Pancreas (tissue), 10 donors: Measurements from ENCODE around the gene NSD1. TPM values are rescaled to one million over a fixed set of nuclear protein-coding genes. Genes with fewer than 3 reads are reported as not detected.

Source experiments
- ATAC-seq, 4 donors: fragments of 200-7000 bp; cut with Tn5 transposase; one replicate each; pipeline versions ENCODE4 v1.8.0 to v1.9.1; 2020; ENCODE audit warnings: mild to moderate bottlenecking in 4 of 4, moderate library complexity in 4 of 4
- DNase-seq, 6 donors: peaks; one replicate each; pipeline ENCODE4 v3.0.0-alpha.2; 2020
- FAIRE-seq: peaks from 2 replicates; lab custom pipeline; 2012; peaks lifted over from hg19 to GRCh38; lab: Jason Lieb, UNC
- H3K27ac ChIP-seq, 4 donors: fragments of 200-600 bp; sonication (generic); 1 replicate in 3 of 4; 2 replicates in 1 of 4; pipeline versions ENCODE4 v1.5.0 to v1.8.0; 2020
- H3K27me3 ChIP-seq, 4 donors: fragments of 200-600 bp; one replicate each; pipeline ENCODE4 v1.8.0; 2021
- H3K36me3 ChIP-seq, 3 donors: fragments of 200-600 bp; sonication (generic) in 1 of 3; one replicate each; pipeline versions ENCODE4 v1.5.0 to v1.8.0; 2020 to 2021
- H3K4me1 ChIP-seq, 3 donors: fragments of 200-600 bp; one replicate each; pipeline ENCODE4 v1.8.0; 2021
- H3K4me3 ChIP-seq, 4 donors: fragments of 200-600 bp; sonication (generic) in 2 of 4; one replicate each; pipeline versions ENCODE4 v1.5.0 to v1.8.0; 2020 to 2021
- H3K9me3 ChIP-seq, 4 donors: fragments of 200-600 bp; one replicate each; pipeline ENCODE4 v1.8.0; 2021
- CTCF ChIP-seq, 4 donors: fragments of 200-600 bp; sonication (generic) in 3 of 4; IDR thresholded peaks; one replicate each; pipeline versions ENCODE4 v1.5.0 to v1.8.0; 2021; ENCODE audit warnings: antibody characterized with exemption in 4 of 4
- WGBS, 2 donors: extraction: QIAGEN DNeasy Blood & Tissue Kit; methylation state at CpG; one replicate each; pipeline ENCODE4 v1.1.7; 2013; 5-methylcytosine and 5-hydroxymethylcytosine counted together
- intact Hi-C, 3 donors: fragments of 100-400 bp; cut with DNase I; formaldehyde crosslinking; loops; one replicate each; pipeline versions ENCODE4 v1.11.1 to v1.14.2; 2022
- polyA plus RNA-seq, 2 donors: library from polyadenylated mRNA; stranded (reverse); fragments of 200-250 nt; gene quantifications; one replicate each; pipeline ENCODE4 v1.2.3, GENCODE V29; 2013
- total RNA-seq, 6 donors: library from RNA; stranded (reverse); fragmentation: NEBNext Ultra II Directional in 4 of 6; extraction: Animal tissue kit (Norgen Biotek cat#: 25700) in 4 of 6; gene quantifications; one replicate each; pipeline versions ENCODE4 v1.2.1 to v1.2.4, GENCODE V29; 2021 to 2023
- donor health status: healthy with polysubstance abuse.
- donor health status: DM: no; HTN: no; CAD: no; lungs with moderate emphysema.
- donor health status: DM: no; HTN: no; CAD: no.
- donor health status: control.
- donor health status: control.
- donor health status: Bipolar disorder and iron deficiency.
- donor health status: DM: yes; HTN: yes; CAD: no.
- donor health status: DM: no; HTN: no; CAD: no.
- donor health status: DM: no; HTN: no; CAD: no.
- donor health status: DM: yes; HTN: yes; CAD: no.

The NSD1 gene
- total and polyA plus RNA-seq, 8 donors: 6.9 to 51.2 (median 33.5) TPM

- Histone ChIP-seq H3K27me3 (no peaks in the 10 kb centered on the region), H3K4me3 (no peak overlapping the region), H3K27ac (no peak overlapping the region), H3K4me1 (peaks cover 11 to 13% (median 12%) of the 10 kb centered on the region in 3 donors), H3K9me3 (no peaks in the 10 kb centered on the region), H3K36me3 (peaks cover 0 to 3% (median 0%) of the 10 kb centered on the region in 3 donors)
- ATAC-seq (no peak), DNase-seq (peak in 1 of 6 donors; percentile 7), FAIRE-seq (no peak)
- TF ChIP-seq CTCF (IDR thresholded peaks at IDR 0.05): no peak
- intact Hi-C loops: loop anchor here in 1 of 3 donors (10.0 kb wide), 1 partner anchor 164 kb away; no protein-coding TSS in a partner anchor
- WGBS, 2 donors: 35 to 43% methylated on average over 2 of the region's 2 CpGs
These were observed 2.6 kb upstream of the NSD1 start for GRCh38 chr5:177131019-177131320.

GRCh38 chr5:177131352-177132135 is 2.0 kb upstream of the NSD1 start:
- H3K4me1 ChIP-seq: peaks cover 12 to 19% (median 18%) of the 10 kb centered on the region in 3 donors
- H3K27me3 ChIP-seq: no peaks in the 10 kb centered on the region
- WGBS, 2 donors: 79 to 83% methylated on average over 31 of the region's 31 CpGs
- no peak for FAIRE-seq
- H3K36me3 ChIP-seq: peaks cover 0 to 8% (median 0%) of the 10 kb centered on the region in 3 donors
- H3K27ac ChIP-seq: no peak overlapping the region
- no peaks in the 10 kb centered on the region for H3K9me3 ChIP-seq
- intact Hi-C loops: loop anchor here in 1 of 3 donors (10.0 kb wide), 1 partner anchor 163 kb away; no protein-coding TSS in a partner anchor
- H3K4me3 ChIP-seq: no peak overlapping the region
- peak in 4 of 6 donors; percentile 13 to 58 (median 32) for DNase-seq
- TF ChIP-seq CTCF (IDR thresholded peaks at IDR 0.05): no peak
- no peak for ATAC-seq

GRCh38 chr5:177132136-177133095 is 1.2 kb upstream of the NSD1 start:
- peak; percentile 7 to 15 (median 14) for ATAC-seq

More at GRCh38 chr5:177132136-177133095, 1.2 kb upstream of the NSD1 start:
- Histone ChIP-seq H3K36me3 (peaks cover 0 to 8% (median 0%) of the 10 kb centered on the region in 3 donors), H3K4me1 (peaks cover 18 to 28% (median 26%) of the 10 kb centered on the region in 3 donors), H3K4me3 (peak overlapping the region in 2 of 4 donors; percentile 59 to 92), H3K9me3 (no peaks in the 10 kb centered on the region), H3K27ac (peak overlapping the region; percentile 74 to 88 (median 81)), H3K27me3 (no peaks in the 10 kb centered on the region)
- FAIRE-seq (no peak), DNase-seq (peak in 4 of 6 donors; percentile 7 to 79 (median 40))
- WGBS, 2 donors: 68 to 75% methylated on average over 73 to 100 of the region's 100 CpGs
- intact Hi-C loops: loop anchor here in 1 of 3 donors (10.0 kb wide), 1 partner anchor 162 kb away; no protein-coding TSS in a partner anchor
- TF ChIP-seq CTCF (IDR thresholded peaks at IDR 0.05): no peak
